Loucy (cell line): Measurements from ENCODE around the gene FARP1.

Experiments used
- CTCF ChIP-seq: fragments of 200-600 bp; sonication (generic); conservative IDR thresholded peaks from 2 replicates; pipeline ENCODE4 v1.5.1; 2014; ENCODE audit warnings: mild to moderate bottlenecking, antibody characterized with exemption, low read length
- EZH2phosphoT487 ChIP-seq: fragments of 200-600 bp; IDR thresholded peaks from 2 replicates; pipeline ENCODE4 v1.6.1; 2018; ENCODE audit warnings: antibody characterized with exemption, mild to moderate bottlenecking, moderate library complexity, borderline replicate concordance

- TF ChIP-seq CTCF (no peak), EZH2phosphoT487 (no peak)
Observed at GRCh38 chr13:98307463-98308085, 164.7 kb downstream of the FARP1 start.
